Measurements from ENCODE around the gene SLFN11.

DNA sequence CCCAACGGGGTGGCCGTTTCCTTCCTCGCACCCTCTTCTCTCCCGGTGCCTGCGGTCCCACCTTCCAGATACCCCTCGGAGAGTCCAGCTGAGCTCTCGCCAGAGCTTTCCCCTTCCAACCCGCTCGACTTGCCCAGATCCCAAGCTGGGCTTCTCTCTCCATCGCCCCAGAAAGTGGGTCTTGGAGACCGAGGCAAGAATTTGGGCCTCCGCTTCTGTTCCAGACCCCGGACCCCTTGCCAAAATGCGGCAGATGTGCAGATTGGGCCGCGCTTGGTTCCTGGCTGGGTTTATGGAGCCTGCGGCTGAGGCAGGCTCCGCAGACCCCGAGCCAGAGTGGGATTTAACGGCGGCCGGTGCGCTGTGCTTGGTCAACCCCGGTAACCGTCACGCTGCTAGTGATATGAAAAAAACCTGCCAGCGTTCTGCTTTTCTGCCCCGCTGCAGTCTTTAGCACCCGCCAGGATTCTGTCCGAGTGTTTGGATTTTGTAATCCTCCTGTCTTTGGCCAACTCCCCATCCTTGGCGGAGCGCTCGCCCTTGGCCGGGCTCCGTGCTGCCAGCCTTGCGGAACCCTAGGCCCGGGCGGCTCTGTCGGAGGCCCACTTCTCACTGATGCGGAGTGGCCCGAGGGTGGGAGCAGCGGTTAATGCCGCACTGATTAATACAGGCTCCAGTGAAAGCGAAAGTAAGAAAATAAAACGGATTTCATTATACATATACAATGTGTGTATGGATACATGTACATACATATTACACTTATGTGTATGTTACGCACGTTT, 754 bp upstream of the SLFN11 start:
- TF ChIP-seq, protein P1, sequence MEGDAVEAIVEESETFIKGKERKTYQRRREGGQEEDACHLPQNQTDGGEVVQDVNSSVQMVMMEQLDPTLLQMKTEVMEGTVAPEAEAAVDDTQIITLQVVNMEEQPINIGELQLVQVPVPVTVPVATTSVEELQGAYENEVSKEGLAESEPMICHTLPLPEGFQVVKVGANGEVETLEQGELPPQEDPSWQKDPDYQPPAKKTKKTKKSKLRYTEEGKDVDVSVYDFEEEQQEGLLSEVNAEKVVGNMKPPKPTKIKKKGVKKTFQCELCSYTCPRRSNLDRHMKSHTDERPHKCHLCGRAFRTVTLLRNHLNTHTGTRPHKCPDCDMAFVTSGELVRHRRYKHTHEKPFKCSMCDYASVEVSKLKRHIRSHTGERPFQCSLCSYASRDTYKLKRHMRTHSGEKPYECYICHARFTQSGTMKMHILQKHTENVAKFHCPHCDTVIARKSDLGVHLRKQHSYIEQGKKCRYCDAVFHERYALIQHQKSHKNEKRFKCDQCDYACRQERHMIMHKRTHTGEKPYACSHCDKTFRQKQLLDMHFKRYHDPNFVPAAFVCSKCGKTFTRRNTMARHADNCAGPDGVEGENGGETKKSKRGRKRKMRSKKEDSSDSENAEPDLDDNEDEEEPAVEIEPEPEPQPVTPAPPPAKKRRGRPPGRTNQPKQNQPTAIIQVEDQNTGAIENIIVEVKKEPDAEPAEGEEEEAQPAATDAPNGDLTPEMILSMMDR (IDR thresholded peaks at IDR 0.05) = no peak
- peak in 3 of 4 donors; percentile 41 to 47 (median 46) for TF ChIP-seq POLR2AphosphoS5 (IDR thresholded peaks at IDR 0.05)
- no peak for TF ChIP-seq POLR2A (IDR thresholded peaks at IDR 0.05)
